H1 (cell line): ENCODE results near the gene RNF5. TPM values are rescaled to one million over a fixed set of nuclear protein-coding genes. Genes with fewer than 3 reads are reported as not detected.

ENCODE experiments used
- CTCF ChIA-PET: fragments of 300-600 bp; sonication (Branson Sonifier 250); formaldehyde crosslinking; loops from one replicate; lab custom pipeline; 2021; ENCODE audit not compliant: partially characterized antibody; lab: Charles Lee
- POLR2A ChIA-PET: fragments of 300-600 bp; sonication (Branson Sonifier 250); formaldehyde crosslinking; loops from one replicate; lab custom pipeline; 2021; ENCODE audit warnings: inconsistent platforms; ENCODE audit not compliant: partially characterized antibody; lab: Charles Lee
- DNase-seq, 2 experiments: peaks; one replicate each; pipeline versions ENCODE4 v3.0.0 to v3.0.0-alpha.2; 2010 to 2022; ENCODE audit warnings: low spot score in 2 of 2, low read depth in 1 of 2, mixed read lengths in 1 of 2
- FAIRE-seq: peaks from 2 replicates; lab custom pipeline; 2011; peaks lifted over from hg19 to GRCh38; lab: Jason Lieb, UNC
- H2AFZ ChIP-seq: 2 replicates; pipeline ENCODE4 v1.8.1; 2012; ENCODE audit warnings: low read length, inconsistent platforms
- H2AK5ac ChIP-seq: 2 replicates; pipeline ENCODE4 v1.6.1; 2013; ENCODE audit warnings: low read depth, low read length
- H2BK120ac ChIP-seq: replicated peaks from 2 replicates; pipeline ENCODE3; 2013; ENCODE audit warnings: low read depth, low read length, inconsistent platforms
- H2BK12ac ChIP-seq: 2 replicates; pipeline ENCODE4 v1.6.1; 2013; ENCODE audit warnings: low read depth, low read length
- H2BK15ac ChIP-seq: 2 replicates; pipeline ENCODE4 v1.6.1; 2013; ENCODE audit warnings: low read length
- H2BK20ac ChIP-seq: 2 replicates; pipeline ENCODE4 v1.6.1; 2013; ENCODE audit warnings: low read length
- H2BK5ac ChIP-seq: 2 replicates; pipeline ENCODE4 v1.6.1; 2013; ENCODE audit warnings: low read depth, low read length
- H3K14ac ChIP-seq: 2 replicates; pipeline ENCODE4 v1.6.1; 2013; ENCODE audit warnings: inconsistent platforms; ENCODE audit not compliant: insufficient read length
- H3K18ac ChIP-seq: 2 replicates; pipeline ENCODE4 v1.6.1; 2013; ENCODE audit warnings: low read length; ENCODE audit errors: extremely low read depth
- H3K23ac ChIP-seq: 2 replicates; pipeline ENCODE4 v1.6.1; 2013; ENCODE audit warnings: inconsistent platforms; ENCODE audit not compliant: insufficient read length
- H3K23me2 ChIP-seq: 2 replicates; pipeline ENCODE4 v1.6.1; 2013; ENCODE audit warnings: low read depth, low read length
- H3K27ac ChIP-seq: 2 replicates; pipeline ENCODE4 v1.6.1; 2011; ENCODE audit warnings: low read depth, low read length, inconsistent platforms
- H3K27me3 ChIP-seq, 4 experiments: replicated peaks in 1 of 4; 1 replicate in 1 of 4; 2 replicates in 3 of 4; pipeline versions ENCODE4 v1.6.1 to v1.8.1; 2011 to 2013; ENCODE audit warnings: low read length in 3 of 4, mild to moderate bottlenecking in 3 of 4, inconsistent platforms in 2 of 4, mixed read lengths in 2 of 4, moderate library complexity in 1 of 4; ENCODE audit not compliant: control insufficient read depth in 3 of 4, insufficient read depth in 3 of 4; ENCODE audit errors: extremely low read depth in 1 of 4
- H3K36me3 ChIP-seq, 4 experiments: 2 replicates each; pipeline versions ENCODE4 v1.6.1 to v1.8.1; 2011 to 2013; ENCODE audit warnings: mild to moderate bottlenecking in 4 of 4, low read length in 3 of 4, moderate library complexity in 2 of 4, control low read depth in 1 of 4, inconsistent platforms in 1 of 4; ENCODE audit not compliant: insufficient read depth in 4 of 4, control insufficient read depth in 2 of 4
- H3K4ac ChIP-seq: replicated peaks from 2 replicates; pipeline ENCODE3; 2013; ENCODE audit warnings: low read length, low read depth, mixed read lengths, inconsistent platforms; ENCODE audit not compliant: insufficient read length
- H3K4me1 ChIP-seq, 4 experiments: replicated peaks in 1 of 4; 1 replicate in 1 of 4; 2 replicates in 3 of 4; pipeline versions ENCODE4 v1.6.1 to v1.8.1; 2011 to 2013; ENCODE audit warnings: low read length in 3 of 4, inconsistent platforms in 2 of 4, mixed read lengths in 1 of 4; ENCODE audit not compliant: insufficient read depth in 4 of 4, control insufficient read depth in 3 of 4
- H3K4me2 ChIP-seq, 2 experiments: 2 replicates each; pipeline versions ENCODE4 v1.6.1 to v1.8.1; 2011 to 2013; ENCODE audit warnings: low read depth in 2 of 2, low read length in 2 of 2, control low read depth in 1 of 2, inconsistent platforms in 1 of 2, mild to moderate bottlenecking in 1 of 2; ENCODE audit not compliant: insufficient read depth in 1 of 2
- H3K4me3 ChIP-seq, 4 experiments: fragments of 200-600, 300-600 bp in 1 of 4; sonication (generic), shearing (Covaris generic), sonication (Bioruptor Twin) in 1 of 4; 2 replicates each; pipeline versions ENCODE4 v1.5.1 to v1.8.1; 2011 to 2016; ENCODE audit warnings: low read length in 4 of 4, low read depth in 3 of 4, control low read depth in 2 of 4, inconsistent platforms in 2 of 4, mild to moderate bottlenecking in 2 of 4, mixed read lengths in 1 of 4, moderate library complexity in 1 of 4; ENCODE audit not compliant: insufficient read depth in 2 of 4; ENCODE audit errors: extremely low read depth in 1 of 4
- H3K56ac ChIP-seq: replicated peaks from 2 replicates; pipeline ENCODE3; 2013; ENCODE audit warnings: low read depth, mild to moderate bottlenecking, mixed read lengths, low read length, inconsistent platforms; ENCODE audit not compliant: insufficient read length
- H3K79me1 ChIP-seq: 2 replicates; pipeline ENCODE4 v1.6.1; 2013; ENCODE audit warnings: low read depth, low read length, control low read depth
- H3K79me2 ChIP-seq, 2 experiments: 2 replicates each; pipeline versions ENCODE4 v1.6.1 to v1.8.1; 2012 to 2013; ENCODE audit warnings: low read length in 2 of 2, mild to moderate bottlenecking in 2 of 2, inconsistent platforms in 1 of 2; ENCODE audit not compliant: insufficient read depth in 2 of 2, control insufficient read depth in 1 of 2
- H3K9ac ChIP-seq, 4 experiments: replicated peaks in 1 of 4; 1 replicate in 1 of 4; 2 replicates in 3 of 4; pipeline versions ENCODE4 v1.6.1 to v1.8.1; 2011 to 2013; ENCODE audit warnings: low read depth in 3 of 4, low read length in 3 of 4, control low read depth in 2 of 4, mild to moderate bottlenecking in 2 of 4, moderate library complexity in 2 of 4, inconsistent platforms in 1 of 4; ENCODE audit errors: extremely low read depth in 1 of 4
- H3K9me3 ChIP-seq, 2 experiments: 2 replicates each; pipeline versions ENCODE4 v1.6.1 to v1.8.1; 2012 to 2013; ENCODE audit warnings: mild to moderate bottlenecking in 2 of 2, moderate library complexity in 2 of 2, control low read depth in 1 of 2, inconsistent platforms in 1 of 2, low read depth in 1 of 2, low read length in 1 of 2, mixed read lengths in 1 of 2; ENCODE audit not compliant: insufficient read depth in 2 of 2
- H4K20me1 ChIP-seq, 2 experiments: replicated peaks in 1 of 2; 2 replicates each; pipeline versions ENCODE3 to v1.8.1; 2011 to 2013; ENCODE audit warnings: inconsistent platforms in 2 of 2, low read length in 2 of 2, mild to moderate bottlenecking in 1 of 2; ENCODE audit not compliant: insufficient read depth in 2 of 2, control insufficient read depth in 1 of 2
- H4K5ac ChIP-seq: 2 replicates; pipeline ENCODE4 v1.6.1; 2013; ENCODE audit warnings: low read length, low read depth, mixed read lengths, inconsistent platforms; ENCODE audit not compliant: insufficient read length
- H4K8ac ChIP-seq: 2 replicates; pipeline ENCODE4 v1.8.0; 2013; ENCODE audit warnings: mild to moderate bottlenecking, moderate library complexity, low read length, inconsistent platforms; ENCODE audit not compliant: insufficient read depth; ENCODE audit errors: extremely low read depth
- H4K91ac ChIP-seq: replicated peaks from 2 replicates; pipeline ENCODE3; 2013; ENCODE audit warnings: low read length, mixed read lengths, inconsistent platforms; ENCODE audit not compliant: insufficient read length
- ATF2 ChIP-seq: IDR thresholded peaks from 2 replicates; pipeline ENCODE4 v1.6.1; 2012; ENCODE audit warnings: low read length, inconsistent platforms
- HDAC6 ChIP-seq: IDR thresholded peaks from one replicate; pipeline ENCODE4 v1.7.1; 2012; ENCODE audit warnings: low read depth, mild to moderate bottlenecking, inconsistent platforms, low read length, moderate library complexity
- USF2 ChIP-seq: IDR thresholded peaks from 2 replicates; pipeline ENCODE4 v1.6.1; 2011; ENCODE audit warnings: low read length, improper control_type of control experiment
- WGBS, 2 experiments: shearing (Covaris generic) in 1 of 2; methylation state at CpG; one replicate each; pipeline versions ENCODE4 v1.1.6 to v1.1.7; 2013 to 2015; ENCODE audit warnings: low lambda C conversion rate in 2 of 2, mixed read lengths in 2 of 2, inconsistent platforms in 1 of 2, low coverage in 1 of 2, missing lambda C conversion rate in 1 of 2; ENCODE audit not compliant: insufficient replicate concordance in 2 of 2, insufficient coverage in 1 of 2, insufficient read length in 1 of 2; ENCODE audit errors: extremely low coverage in 1 of 2, missing lambda C conversion rate in 1 of 2; 5-methylcytosine and 5-hydroxymethylcytosine counted together
- polyA plus RNA-seq, 7 experiments: library from polyadenylated mRNA; depleted of rRNA in 3 of 7; stranded (reverse) in 5 of 7; unstranded in 2 of 7; fragments of >200 nt in 5 of 7; fragments of 200-250 nt in 2 of 7; gene quantifications; 1 replicate in 5 of 7; 2 replicates in 1 of 7; 4 replicates in 1 of 7; pipeline versions ENCODE4 v1.2.1 to v1.2.3, GENCODE V29; 2011 to 2013; ENCODE audit warnings: missing spikeins in 2 of 7, mixed read lengths in 2 of 7
- total RNA-seq: library from RNA; stranded (reverse); fragmentation: NEBNext Ultra II Directional; extraction: Animal tissue kit (Norgen Biotek cat#: 25700); gene quantifications from 2 replicates; pipeline ENCODE4 v1.2.1, GENCODE V29; 2021

Gene RNF5
- total and polyA plus RNA-seq, 2 of the 8 experiments (the other 6 are each of a cell fraction or from before 2014, with no cell fraction given): 90.0 to 158 TPM

- Histone ChIP-seq H4K8ac (no peak overlapping the region; the same call in 1 of the 2 replicates), H3K27me3 (no peaks in the 10 kb centered on the region), H3K27ac (no peak overlapping the region; the same call in 1 of the 2 replicates), H3K4me3 (peak overlapping the region; percentile 30 to 87 (median 64)), H2BK20ac (no peak overlapping the region), H4K5ac (no peak overlapping the region), H3K79me2 (peaks cover 0 to 13% of the 10 kb centered on the region in 2 experiments; a peak in 2 of 4 replicates), H2BK12ac (no peak overlapping the region), H4K91ac (no peak overlapping the region), H3K14ac (no peak overlapping the region), H2AFZ (no peak overlapping the region), H3K4me1 (peaks cover 3 to 31% (median 16%) of the 10 kb centered on the region in 4 experiments), H3K23me2 (peaks cover 5% of the 10 kb centered on the region), H2BK5ac (no peak overlapping the region), H3K4me2 (peak overlapping the region; percentile 81 to 90), H3K56ac (no peak overlapping the region), H3K23ac (no peak overlapping the region), H3K36me3 (peaks cover 2 to 18% (median 14%) of the 10 kb centered on the region in 4 experiments; a peak in 7 of 8 replicates), H2BK120ac (no peak overlapping the region), H2BK15ac (no peak overlapping the region), H3K79me1 (peaks cover 2% of the 10 kb centered on the region; the same call in 1 of the 2 replicates), H3K4ac (no peak overlapping the region), H2AK5ac (no peak overlapping the region), H3K9me3 (no peaks in the 10 kb centered on the region), H4K20me1 (peaks cover 0 to 3% of the 10 kb centered on the region in 2 experiments), H3K9ac (peak overlapping the region in 3 of 4 experiments; percentile 20 to 80 (median 44); a peak in 3 of 7 replicates), H3K18ac (no peak overlapping the region)
- DNase-seq (no peak), FAIRE-seq (no peak)
- CTCF ChIA-PET: interaction anchor here (0.6 to 2.5 kb wide), 9 partner anchors 8 to 98 kb away, joined by 3 to 12 read pairs (median 5); partner anchors contain the start of genes AGPAT1 and RNF5
- no CpG with 5 or more reads among the region's 23 CpGs for WGBS, 2 experiments
- POLR2A ChIA-PET: interaction anchor here (0.6 to 13.3 kb wide), 8 partner anchors 10 to 54 kb away, joined by 3 to 194 read pairs (median 4); partner anchors contain the start of genes AGPAT1, PRRT1 and RNF5
- no peak for TF ChIP-seq USF2
- no peak for TF ChIP-seq HDAC6
- no peak for TF ChIP-seq ATF2
Observed at GRCh38 chr6:32189742-32190053, 11.5 kb downstream of the RNF5 start.
